Stimulated activated naive CD4-positive, alpha-beta T cell treated with Interleukin-2 at 50 U/mL for 16 hours (primary cell): ENCODE data around the gene GRAP2.
A peak's percentile ranks its signal among the peaks of the same experiment; 100 is the strongest.
"Not testable (repeated sequence)": the region's sequence is repeated elsewhere in the genome, so short reads cannot be mapped to it uniquely, and the experiment has no call there.

Experiments used
- DNase-seq: peaks from one replicate; lab custom pipeline; 2025; lab: John Stamatoyannopoulos, UW

GRAP2 gene

DNA sequence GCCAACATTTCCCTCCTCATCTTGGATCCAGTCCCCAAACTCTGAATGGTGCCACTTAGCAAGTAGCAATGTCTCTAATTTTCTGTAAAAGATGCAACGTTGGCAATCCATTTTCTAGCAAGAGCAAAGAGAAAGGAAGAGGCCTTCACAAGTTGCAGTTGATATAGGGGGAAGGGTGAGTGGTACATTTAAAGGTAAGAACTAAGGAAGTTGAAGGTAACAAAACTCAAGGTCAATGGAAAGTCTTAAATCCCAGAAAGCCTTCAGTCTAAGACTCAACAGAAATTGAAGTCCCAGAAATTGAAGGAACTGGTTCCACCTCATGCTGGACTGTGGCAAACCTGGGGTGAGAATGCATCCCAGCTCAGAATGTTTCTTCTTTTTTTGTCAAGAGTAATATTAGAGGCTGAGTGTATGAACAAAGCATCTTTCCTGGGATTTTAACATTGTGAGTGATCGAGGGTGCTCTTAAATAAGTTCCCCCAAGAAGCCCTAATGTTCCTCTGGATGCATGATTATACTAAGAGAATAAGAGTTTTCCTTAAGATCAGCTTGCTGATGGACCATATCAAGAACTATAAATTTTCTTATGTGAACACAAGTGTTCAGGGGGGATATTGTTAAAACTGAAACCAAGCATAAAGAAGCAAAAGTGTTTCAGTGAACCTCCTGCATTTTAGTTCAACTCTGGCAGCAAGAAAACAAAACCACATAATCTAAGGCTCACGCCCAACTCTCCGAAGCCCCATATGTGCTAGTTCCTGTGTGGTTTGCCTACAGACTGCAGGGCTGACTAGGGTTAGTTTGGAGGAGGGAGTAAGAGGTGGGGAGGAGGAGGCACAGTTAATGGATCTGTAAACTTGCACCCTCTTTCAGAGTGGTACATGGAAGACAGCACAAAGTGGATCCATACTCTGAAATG, at the start of gene GRAP2:
GRAP2 (plus strand) TSS at position 779 of the 922 bp plus-strand sequence. CDS start 46,023 bp downstream, outside the sequence.
- peak; percentile 56 for DNase-seq

GRCh38 chr22:39851606-39852315, 49.1 kb upstream of the GRAP2 start:
- DNase-seq: no peak

DNA sequence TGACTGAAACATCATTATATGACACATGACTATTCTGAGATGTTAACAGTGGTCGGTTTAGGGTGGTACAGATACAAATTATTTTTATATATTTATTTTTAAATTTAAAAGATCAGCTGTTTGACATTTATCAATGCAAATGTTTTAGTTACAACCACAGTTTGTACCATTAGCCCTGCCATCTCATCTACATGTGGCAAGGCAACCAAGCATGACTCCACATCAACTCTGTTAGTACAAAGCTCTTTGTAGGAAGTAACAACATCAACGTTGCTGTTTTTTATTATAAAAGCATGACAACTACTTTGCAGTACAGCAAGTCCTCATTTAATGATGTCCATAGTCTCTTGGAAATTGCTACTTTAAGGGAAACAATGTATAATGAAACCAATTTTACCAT, 48.1 kb upstream of the GRAP2 start:
- no peak for DNase-seq

- no peak for DNase-seq
These were observed 44.3 kb upstream of the GRAP2 start for GRCh38 chr22:39856588-39856987.

GRCh38 chr22:39859903-39860588, 40.8 kb upstream of the GRAP2 start:
- no peak for DNase-seq

- DNase-seq: no peak
These were observed 32.1 kb upstream of the GRAP2 start for GRCh38 chr22:39868741-39869140.

DNA sequence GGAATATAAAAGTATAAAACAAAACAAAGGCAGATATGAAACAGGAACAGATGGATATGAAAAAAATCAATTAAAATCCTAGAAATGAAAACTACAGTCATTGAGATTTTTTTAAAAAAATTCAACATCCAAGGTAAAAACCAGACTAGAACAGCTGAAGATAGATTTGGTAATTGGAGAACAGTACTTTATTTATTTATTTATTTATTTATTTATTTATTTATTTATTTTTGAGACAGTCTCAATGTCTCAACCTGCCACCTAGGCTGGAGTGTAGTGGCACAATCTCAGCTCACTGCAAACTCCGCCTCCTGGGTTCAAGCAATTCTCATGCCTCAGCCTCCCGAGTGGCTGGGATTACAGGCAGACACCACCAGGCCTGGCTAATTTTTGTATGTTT, 31.1 kb upstream of the GRAP2 start:
- not testable (repeated sequence) for DNase-seq

DNA sequence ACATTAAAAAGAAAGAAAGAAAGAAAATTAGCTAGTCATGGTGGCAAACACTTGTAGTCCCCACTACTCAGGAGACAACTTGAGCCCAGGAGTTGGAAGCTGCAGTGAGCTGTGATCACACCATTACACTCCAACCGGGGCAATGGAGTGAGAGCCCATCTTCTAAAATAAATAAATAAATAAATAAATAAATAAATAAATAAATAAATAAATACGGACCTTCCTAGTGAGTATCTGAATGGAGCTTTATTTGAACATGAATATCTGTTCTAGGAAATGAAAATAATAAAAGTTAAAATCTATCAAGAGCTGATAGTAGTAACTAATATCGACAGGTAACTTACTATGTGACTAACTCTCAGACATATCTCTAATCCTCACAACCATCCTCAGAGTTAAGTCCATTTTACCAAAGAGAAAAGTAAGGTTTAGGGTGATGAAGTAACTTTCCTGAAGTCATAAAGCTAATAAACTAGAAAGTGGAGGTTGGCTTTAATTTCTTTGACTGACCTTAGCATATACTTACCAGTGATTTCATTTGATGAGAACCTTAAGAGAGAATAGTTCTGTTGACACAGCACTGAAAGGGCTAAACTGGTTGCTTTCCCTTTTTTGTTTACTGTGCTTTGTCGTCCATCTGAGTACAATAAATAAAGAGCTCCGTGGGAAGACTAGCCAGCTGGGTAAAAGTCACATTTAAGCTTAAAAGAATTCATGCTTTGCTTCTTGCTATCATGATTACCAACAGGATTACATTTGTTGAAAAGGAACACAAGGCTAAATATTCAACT, 29.7 kb upstream of the GRAP2 start:
- no peak for DNase-seq

DNA sequence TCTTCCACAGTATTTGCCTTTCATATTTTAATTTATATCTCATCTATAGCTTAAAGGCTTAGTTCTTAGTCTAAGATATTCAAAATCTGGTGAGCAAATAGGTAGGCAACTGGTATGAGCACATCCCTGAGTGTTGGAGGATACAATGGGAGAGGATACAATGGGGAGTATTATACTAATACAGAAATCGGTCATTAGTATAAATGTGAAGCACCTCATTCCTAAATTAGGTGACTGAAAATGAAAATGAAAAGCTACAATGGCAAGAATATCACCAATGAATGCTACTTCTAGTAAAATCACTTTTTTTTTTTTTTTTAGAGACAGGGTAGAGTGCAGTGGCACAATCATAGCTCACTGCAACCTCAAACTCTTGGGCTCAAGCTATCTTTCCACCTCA, 28.3 kb upstream of the GRAP2 start:
- DNase-seq: no peak

GRCh38 chr22:39873965-39874364, 26.9 kb upstream of the GRAP2 start:
- no peak for DNase-seq

DNA sequence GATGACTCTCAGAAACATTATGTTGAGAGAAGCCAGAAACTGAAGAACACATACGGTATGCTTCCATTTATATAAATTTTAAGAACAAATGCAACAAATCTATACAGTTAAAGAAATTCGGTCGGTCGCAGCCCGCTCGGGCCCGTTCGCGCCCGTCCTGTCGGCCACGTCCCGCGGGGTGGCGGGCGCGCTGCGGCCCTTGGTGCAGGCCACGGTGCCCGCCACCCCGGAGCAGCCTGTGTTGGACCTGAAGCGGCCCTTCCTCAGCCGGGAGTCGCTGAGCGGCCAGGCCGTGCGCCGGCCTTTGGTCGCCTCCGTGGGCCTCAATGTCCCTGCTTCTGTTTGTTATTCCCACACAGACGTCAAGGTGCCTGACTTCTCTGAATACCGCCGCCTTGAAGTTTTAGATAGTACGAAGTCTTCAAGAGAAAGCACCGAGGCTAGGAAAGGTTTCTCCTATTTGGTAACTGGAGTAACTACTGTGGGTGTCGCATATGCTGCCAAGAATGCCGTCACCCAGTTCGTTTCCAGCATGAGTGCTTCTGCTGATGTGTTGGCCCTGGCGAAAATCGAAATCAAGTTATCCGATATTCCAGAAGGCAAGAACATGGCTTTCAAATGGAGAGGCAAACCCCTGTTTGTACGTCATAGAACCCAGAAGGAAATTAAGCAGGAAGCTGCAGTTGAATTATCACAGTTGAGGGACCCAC, 25.6 kb upstream of the GRAP2 start:
- DNase-seq: not testable (repeated sequence)

DNA sequence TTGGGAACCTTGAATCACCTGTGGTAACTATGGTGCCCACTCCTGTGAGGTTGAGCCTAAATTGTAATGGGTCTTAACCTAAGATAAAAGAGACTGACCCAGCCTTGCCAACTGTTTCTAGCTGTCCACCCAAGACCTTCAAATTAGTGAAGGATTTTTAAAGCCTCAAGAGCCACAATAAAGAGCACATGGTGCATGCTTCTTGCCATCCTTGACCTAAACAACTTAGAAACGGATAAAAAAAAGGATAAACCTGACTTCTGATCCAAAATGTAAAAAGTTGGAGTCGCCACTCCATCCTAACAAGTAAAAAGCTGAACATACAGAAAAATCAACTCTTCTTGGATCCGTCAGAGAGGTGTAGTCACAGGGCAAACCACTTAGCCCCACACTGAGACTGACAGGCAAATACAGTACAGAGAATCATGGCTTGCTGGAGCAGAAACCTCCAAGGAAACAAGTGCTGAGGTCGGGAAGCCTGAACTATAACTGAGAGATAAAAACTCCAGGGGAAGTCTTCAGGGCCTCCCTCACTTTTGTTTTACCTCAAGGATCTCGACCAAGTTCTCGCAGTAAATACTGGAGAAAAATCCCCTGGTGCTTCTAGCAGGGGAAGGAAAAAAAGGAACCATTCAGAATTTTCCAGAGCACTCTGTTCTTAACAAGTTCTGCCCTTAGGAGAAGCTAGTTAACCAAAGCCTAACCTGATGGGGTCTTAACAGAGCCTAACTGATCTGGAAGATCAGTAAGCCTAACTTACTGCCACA, 23.6 kb upstream of the GRAP2 start:
- DNase-seq: no peak

GRCh38 chr22:39880722-39881121, 20.2 kb upstream of the GRAP2 start:
- no peak for DNase-seq

GRCh38 chr22:39883057-39883456, 17.8 kb upstream of the GRAP2 start:
- no peak for DNase-seq

DNA sequence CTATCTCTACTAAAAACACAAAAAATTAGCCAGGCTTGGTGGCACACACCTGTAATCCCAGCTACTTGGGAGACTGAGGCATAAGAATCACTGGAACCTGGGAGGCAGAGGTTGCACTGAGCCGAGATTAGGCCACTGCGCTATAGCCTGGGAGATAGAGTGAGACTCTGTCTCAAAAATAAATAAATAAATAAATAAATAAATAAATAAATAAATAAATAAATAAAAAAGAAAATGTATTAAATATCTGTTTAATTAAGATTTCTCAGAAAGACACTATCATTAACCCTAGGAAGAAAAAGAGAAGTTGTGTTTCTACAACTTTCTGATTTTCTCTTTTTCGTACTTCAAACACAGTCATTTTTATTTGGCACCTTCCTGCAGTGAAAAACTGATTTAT, 11.0 kb upstream of the GRAP2 start:
- not testable (repeated sequence) for DNase-seq

DNA sequence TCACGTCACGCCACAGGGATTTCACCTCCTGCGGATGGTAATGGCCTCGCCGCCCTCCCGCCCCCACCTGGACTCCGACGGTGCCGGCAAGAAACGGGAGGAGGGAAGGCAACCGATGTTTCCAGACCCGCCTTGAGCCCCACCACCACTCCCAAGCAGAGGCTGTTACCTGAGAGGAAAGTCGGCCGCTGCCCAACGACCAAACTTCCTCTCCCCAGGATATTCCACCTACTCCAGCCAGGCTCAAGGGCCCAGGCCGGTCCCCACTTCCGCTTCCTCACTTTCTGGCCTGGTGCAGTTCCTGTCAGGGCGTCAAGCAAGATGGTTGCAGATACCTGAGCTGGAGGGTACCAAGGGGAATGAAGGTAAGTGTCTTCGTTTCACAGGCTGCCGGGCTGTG, 7.4 kb upstream of the GRAP2 start, which contains the start of gene ENTHD1:
ENTHD1 (minus strand) TSS at position 235 of the 400 bp plus-strand sequence. CDS start 6,012 bp downstream, outside the sequence.
- no peak for DNase-seq

- no peak for DNase-seq
These were observed 6.3 kb upstream of the GRAP2 start for GRCh38 chr22:39894554-39895092.

- no peak for DNase-seq
These were observed 5.2 kb upstream of the GRAP2 start for GRCh38 chr22:39895682-39896081.

GRCh38 chr22:39896313-39896996, 4.4 kb upstream of the GRAP2 start:
- no peak for DNase-seq
